ENCODE results near the gene RAP1GAP.

DNA sequence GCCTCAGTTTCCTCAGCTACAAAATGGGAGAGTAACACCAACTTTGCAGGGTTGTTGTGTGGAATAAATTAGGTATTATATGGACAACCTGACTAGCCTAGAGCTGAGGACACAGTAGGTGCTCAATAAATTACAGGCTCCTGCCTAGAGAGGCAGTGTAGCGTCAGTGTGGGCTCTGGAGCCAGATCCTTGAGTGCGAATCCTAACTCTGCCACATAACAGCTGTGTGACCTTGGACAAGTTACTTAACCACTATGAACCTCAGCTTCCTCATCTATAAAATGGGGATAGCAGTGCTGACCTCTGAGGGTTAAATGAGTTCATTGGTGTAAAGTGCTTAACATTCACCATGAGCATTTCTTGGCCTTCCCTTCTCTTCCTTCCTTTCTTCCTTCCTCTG is 33.1 kb downstream of the RAP1GAP start:
- TF ChIP-seq, protein P1, sequence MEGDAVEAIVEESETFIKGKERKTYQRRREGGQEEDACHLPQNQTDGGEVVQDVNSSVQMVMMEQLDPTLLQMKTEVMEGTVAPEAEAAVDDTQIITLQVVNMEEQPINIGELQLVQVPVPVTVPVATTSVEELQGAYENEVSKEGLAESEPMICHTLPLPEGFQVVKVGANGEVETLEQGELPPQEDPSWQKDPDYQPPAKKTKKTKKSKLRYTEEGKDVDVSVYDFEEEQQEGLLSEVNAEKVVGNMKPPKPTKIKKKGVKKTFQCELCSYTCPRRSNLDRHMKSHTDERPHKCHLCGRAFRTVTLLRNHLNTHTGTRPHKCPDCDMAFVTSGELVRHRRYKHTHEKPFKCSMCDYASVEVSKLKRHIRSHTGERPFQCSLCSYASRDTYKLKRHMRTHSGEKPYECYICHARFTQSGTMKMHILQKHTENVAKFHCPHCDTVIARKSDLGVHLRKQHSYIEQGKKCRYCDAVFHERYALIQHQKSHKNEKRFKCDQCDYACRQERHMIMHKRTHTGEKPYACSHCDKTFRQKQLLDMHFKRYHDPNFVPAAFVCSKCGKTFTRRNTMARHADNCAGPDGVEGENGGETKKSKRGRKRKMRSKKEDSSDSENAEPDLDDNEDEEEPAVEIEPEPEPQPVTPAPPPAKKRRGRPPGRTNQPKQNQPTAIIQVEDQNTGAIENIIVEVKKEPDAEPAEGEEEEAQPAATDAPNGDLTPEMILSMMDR (IDR thresholded peaks at IDR 0.05; ENCODE audit: low read length): no peak
- TF ChIP-seq EZH2 (IDR thresholded peaks at IDR 0.05; ENCODE audit: borderline replicate concordance, low read length): no peak
